ENCODE measurements around the gene PTPRT. TPM values are rescaled to one million over a fixed set of nuclear protein-coding genes. Genes with fewer than 3 reads are reported as not detected.

Gene PTPRT
- total and polyA plus RNA-seq, 7 donors = under 0.01 to 0.09 (median 0.03) TPM; not detected in 1

DNA sequence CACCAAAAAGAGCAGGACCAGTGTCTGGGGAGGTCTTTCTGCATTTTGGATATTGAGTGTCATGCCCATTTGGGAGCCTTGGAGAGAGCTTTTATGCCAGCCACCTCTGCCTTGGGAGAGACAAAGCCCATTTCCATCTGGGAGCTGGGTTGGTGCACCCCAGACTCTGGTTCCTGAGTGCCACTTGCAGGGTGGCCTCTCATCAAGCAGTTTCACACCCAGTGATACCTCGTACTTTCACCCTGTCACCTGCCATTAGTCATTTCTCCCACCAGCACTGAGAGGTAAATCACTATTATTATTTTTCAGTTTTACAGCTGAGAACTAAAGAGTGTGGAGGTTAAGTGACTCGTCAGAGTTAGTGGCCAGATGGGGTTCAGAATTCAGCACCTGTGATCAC, 94.7 kb downstream of the PTPRT start:
- H3K27ac ChIP-seq = no peak overlapping the region
- intact Hi-C loops (cut with DNase I) = no loop called here
- no peak overlapping the region for H3K4me3 ChIP-seq
- H3K36me3 ChIP-seq (ENCODE audit: insufficient read depth in 1 of 2, low read depth in 1 of 2) = no peaks in the 10 kb centered on the region
- no peaks in the 10 kb centered on the region for H3K4me1 ChIP-seq
- no peaks in the 10 kb centered on the region for H3K27me3 ChIP-seq (ENCODE audit: insufficient read depth in 3 of 3, low read length in 2 of 3)
- H3K9me3 ChIP-seq = no peaks in the 10 kb centered on the region
- 41 to 72% (median 59%) methylated on average over 2 of the region's 2 CpGs for WGBS, 3 donors
- ATAC-seq (no peak), DNase-seq (no peak)
- TF ChIP-seq, protein P1, sequence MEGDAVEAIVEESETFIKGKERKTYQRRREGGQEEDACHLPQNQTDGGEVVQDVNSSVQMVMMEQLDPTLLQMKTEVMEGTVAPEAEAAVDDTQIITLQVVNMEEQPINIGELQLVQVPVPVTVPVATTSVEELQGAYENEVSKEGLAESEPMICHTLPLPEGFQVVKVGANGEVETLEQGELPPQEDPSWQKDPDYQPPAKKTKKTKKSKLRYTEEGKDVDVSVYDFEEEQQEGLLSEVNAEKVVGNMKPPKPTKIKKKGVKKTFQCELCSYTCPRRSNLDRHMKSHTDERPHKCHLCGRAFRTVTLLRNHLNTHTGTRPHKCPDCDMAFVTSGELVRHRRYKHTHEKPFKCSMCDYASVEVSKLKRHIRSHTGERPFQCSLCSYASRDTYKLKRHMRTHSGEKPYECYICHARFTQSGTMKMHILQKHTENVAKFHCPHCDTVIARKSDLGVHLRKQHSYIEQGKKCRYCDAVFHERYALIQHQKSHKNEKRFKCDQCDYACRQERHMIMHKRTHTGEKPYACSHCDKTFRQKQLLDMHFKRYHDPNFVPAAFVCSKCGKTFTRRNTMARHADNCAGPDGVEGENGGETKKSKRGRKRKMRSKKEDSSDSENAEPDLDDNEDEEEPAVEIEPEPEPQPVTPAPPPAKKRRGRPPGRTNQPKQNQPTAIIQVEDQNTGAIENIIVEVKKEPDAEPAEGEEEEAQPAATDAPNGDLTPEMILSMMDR (IDR thresholded peaks at IDR 0.05) = no peak

DNA sequence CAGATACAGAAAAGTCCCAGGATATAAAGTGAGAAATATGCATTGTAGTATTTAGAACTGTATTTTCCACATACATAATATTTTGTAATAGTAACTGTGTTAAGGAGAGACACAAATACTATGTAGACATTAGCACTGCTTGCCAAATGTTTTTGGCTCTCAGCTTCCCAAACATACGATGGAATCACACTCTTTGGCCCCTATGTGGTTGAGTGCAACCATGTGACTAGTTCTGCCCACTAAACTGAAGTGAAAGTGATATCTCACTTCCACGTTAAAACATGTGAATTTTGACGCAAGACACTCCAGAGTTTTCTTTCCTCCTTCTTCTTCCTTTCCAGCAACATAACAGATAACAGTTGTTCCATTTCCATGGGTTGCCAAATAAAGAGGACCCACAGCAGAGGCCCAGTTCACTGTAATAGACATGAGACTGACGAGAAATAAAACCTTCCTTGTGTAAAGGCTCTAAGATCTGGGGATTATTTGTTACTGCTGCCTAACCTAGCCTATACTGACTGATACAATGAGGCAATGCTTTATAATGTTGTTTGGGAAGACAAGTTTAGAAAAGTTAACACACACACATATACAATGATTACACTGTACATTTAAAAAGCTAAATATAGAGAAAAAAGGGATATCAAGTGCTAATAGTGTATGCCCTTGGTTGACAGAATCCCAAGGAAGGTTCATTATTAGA, 97.2 kb downstream of the PTPRT start:
- ATAC-seq (no peak), DNase-seq (no peak)
- Histone ChIP-seq H3K36me3 (ENCODE audit: insufficient read depth in 1 of 2, low read depth in 1 of 2) (no peaks in the 10 kb centered on the region), H3K4me1 (no peaks in the 10 kb centered on the region), H3K9me3 (no peaks in the 10 kb centered on the region), H3K27me3 (ENCODE audit: insufficient read depth in 3 of 3, low read length in 2 of 3) (no peaks in the 10 kb centered on the region), H3K4me3 (no peak overlapping the region), H3K27ac (no peak overlapping the region)
- intact Hi-C loops (cut with DNase I) = no loop called here
- TF ChIP-seq, protein P1 (IDR thresholded peaks at IDR 0.05) = no peak
- WGBS, 3 donors = 61 to 71% (median 68%) methylated on average over 4 of the region's 4 CpGs

DNA sequence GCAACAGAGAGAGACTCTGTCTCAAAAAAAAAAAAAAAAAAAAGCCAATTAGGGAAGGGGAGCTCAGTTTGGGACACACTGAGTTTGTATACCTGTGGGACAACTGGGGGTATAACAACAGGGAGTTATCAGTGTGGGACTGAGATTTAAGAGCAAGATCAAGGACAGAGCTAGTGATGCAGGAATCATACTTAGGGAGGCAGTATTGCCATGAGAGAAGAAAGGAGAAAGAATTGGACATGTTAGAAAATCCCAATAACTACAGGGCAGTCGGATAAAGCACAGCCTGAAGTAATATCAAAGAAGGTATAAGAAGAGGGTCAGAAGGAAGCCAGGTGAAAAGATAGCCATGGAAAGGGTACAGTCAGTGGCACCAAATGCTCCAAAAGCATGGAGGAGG, 121.2 kb downstream of the PTPRT start:
- no peaks in the 10 kb centered on the region for H3K9me3 ChIP-seq
- no peaks in the 10 kb centered on the region for H3K4me1 ChIP-seq
- no peaks in the 10 kb centered on the region for H3K27me3 ChIP-seq (ENCODE audit: insufficient read depth in 3 of 3, low read length in 2 of 3)
- intact Hi-C loops (cut with DNase I) = no loop called here
- no peak overlapping the region for H3K4me3 ChIP-seq
- H3K36me3 ChIP-seq (ENCODE audit: insufficient read depth in 1 of 2, low read depth in 1 of 2) = no peaks in the 10 kb centered on the region
- no peak for ATAC-seq
- DNase-seq = no peak
- H3K27ac ChIP-seq = no peak overlapping the region
- TF ChIP-seq, protein P1 (IDR thresholded peaks at IDR 0.05) = no peak
- 69 to 82% (median 77%) methylated on average over 1 of the region's 1 CpG for WGBS, 3 donors

DNA sequence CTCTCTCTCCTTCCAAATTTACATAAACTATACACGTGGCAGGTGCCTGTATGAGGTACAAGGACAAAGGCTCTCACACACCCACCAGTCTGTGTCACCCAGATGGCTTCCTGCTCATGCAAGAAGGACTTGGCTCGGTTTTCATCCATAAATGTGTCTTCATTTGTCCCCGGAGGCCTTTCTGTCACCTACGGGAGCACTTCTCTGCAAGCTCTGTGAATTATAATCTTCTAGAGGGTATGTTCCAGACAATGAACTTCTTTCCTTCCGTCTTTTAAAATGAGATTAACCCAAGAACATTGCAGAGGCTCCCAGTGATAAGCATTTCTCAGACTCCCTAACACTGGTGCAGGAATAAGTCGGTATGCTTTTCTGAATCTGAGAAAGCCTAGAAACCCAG, 123.6 kb downstream of the PTPRT start:
- ATAC-seq (no peak), DNase-seq (no peak)
- Histone ChIP-seq H3K9me3 (no peaks in the 10 kb centered on the region), H3K4me1 (no peaks in the 10 kb centered on the region), H3K27ac (no peak overlapping the region), H3K36me3 (ENCODE audit: insufficient read depth in 1 of 2, low read depth in 1 of 2) (no peaks in the 10 kb centered on the region), H3K27me3 (ENCODE audit: insufficient read depth in 3 of 3, low read length in 2 of 3) (no peaks in the 10 kb centered on the region), H3K4me3 (no peak overlapping the region)
- 57 to 68% (median 59%) methylated on average over 6 of the region's 6 CpGs for WGBS, 3 donors
- TF ChIP-seq, protein P1 (IDR thresholded peaks at IDR 0.05) = no peak
- intact Hi-C loops (cut with DNase I) = no loop called here

DNA sequence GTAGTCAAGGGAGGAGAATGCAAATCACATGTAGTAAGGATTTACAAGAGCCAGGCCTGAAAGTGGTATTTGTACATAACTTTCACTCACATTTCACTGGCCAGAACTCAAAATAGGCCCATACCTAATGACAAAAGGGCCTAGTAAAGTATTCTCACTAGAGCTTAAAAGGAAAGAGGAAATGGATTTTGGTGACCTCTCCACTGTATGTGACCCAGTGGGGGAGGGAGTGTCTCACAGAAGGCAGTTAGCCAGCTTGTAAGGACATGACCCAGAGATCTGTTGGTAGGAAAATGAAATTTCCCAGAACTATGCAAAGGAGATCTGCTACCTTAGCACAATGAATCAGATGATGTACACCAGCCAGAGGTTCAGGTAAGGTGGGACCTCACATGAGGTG, 124.4 kb downstream of the PTPRT start:
- Histone ChIP-seq H3K9me3 (no peaks in the 10 kb centered on the region), H3K27ac (no peak overlapping the region), H3K4me3 (no peak overlapping the region), H3K4me1 (no peaks in the 10 kb centered on the region), H3K36me3 (ENCODE audit: insufficient read depth in 1 of 2, low read depth in 1 of 2) (no peaks in the 10 kb centered on the region), H3K27me3 (ENCODE audit: insufficient read depth in 3 of 3, low read length in 2 of 3) (no peaks in the 10 kb centered on the region)
- intact Hi-C loops (cut with DNase I) = no loop called here
- DNase-seq = no peak
- ATAC-seq = no peak
- TF ChIP-seq, protein P1 (IDR thresholded peaks at IDR 0.05) = no peak
